NCI-H1436 treated with DMSO at 0.1 percent for 48 hours (cell line): Measurements from ENCODE around the gene CMSS1.
"Not testable (repeated sequence)": the region's sequence is repeated elsewhere in the genome, so short reads cannot be mapped to it uniquely, and the experiment has no call there.

Experiments
- DNase-seq: peaks from one replicate; lab custom pipeline; 2025; lab: John Stamatoyannopoulos, UW

The CMSS1 gene

GRCh38 chr3:100227511-100227921, 409.9 kb downstream of the CMSS1 start:
- DNase-seq: no peak

GRCh38 chr3:100228247-100228646, 410.6 kb downstream of the CMSS1 start:
- DNase-seq: no peak

GRCh38 chr3:100229188-100229587, 411.5 kb downstream of the CMSS1 start:
- not testable (repeated sequence) for DNase-seq

GRCh38 chr3:100230710-100231109, 413.0 kb downstream of the CMSS1 start:
- no peak for DNase-seq
